ENCODE measurements around the gene CEND1. TPM values are rescaled to one million over a fixed set of nuclear protein-coding genes. Genes with fewer than 3 reads are reported as not detected.

The CEND1 gene
- polyA plus RNA-seq, 1 of the 3 experiments (the other 2 are of a cell fraction): 3.6 TPM

DNA sequence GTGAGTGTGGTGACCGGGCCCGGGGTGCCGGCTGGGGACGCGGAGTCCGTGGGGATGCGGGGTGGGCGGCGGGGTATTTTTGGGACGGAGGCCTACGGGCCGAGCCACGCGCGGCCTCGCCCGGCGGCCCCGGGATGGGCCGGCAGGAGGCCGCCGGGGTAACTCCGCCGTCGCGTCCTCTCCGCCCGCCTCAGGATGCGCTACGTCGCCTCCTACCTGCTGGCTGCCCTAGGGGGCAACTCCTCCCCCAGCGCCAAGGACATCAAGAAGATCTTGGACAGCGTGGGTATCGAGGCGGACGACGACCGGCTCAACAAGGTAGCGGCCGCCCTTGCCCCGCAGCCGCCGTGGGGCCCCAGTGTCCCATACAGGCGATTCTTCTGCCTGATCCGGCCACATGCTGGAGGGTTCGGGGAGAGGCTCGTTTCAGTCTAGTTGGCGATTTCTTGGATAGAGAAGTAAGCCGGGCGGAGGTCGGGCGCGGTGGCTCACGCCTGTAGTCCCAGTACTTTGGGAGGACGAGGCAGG lies 20.2 kb upstream of the CEND1 start:
- H3K27me3 ChIP-seq (ENCODE audit: insufficient read depth): no peaks in the 10 kb centered on the region
- H2AFZ ChIP-seq (ENCODE audit: low read depth): no peak overlapping the region
- H3K36me3 ChIP-seq (replicated peaks in 1 of 2; ENCODE audit: control insufficient read depth in 1 of 2, insufficient read depth in 2 of 2, low read length in 1 of 2): peaks cover 27 to 28% of the 10 kb centered on the region in 2 experiments
- POLR2A ChIA-PET: interaction anchor here (0.7 to 2.2 kb wide), 8 partner anchors 9 to 50 kb away, joined by 4 to 34 read pairs (median 6); partner anchors contain the start of genes CD151, CEND1, PNPLA2 and TSPAN4
- H3K79me2 ChIP-seq (ENCODE audit: insufficient read depth): peaks cover 68% of the 10 kb centered on the region
- TF ChIP-seq FOXJ3 (CRISPR knock-in tag; IDR thresholded peaks at IDR 0.05) (no peak), GATA2 (CRISPR knock-in tag; IDR thresholded peaks at IDR 0.05) (no peak), CHD2 (IDR thresholded peaks at IDR 0.05; ENCODE audit: low read length, partially characterized antibody) (no peak), FOXM1 (IDR thresholded peaks at IDR 0.05; ENCODE audit: low read depth) (no peak), SIN3A (IDR thresholded peaks at IDR 0.05; ENCODE audit: borderline replicate concordance, low read depth, low read length) (peak; percentile 2; the same call in 1 of the 2 replicates), TCF12 (IDR thresholded peaks at IDR 0.05) (no peak), SMC3 (IDR thresholded peaks at IDR 0.05; ENCODE audit: low read depth, low read length) (no peak), JUND (IDR thresholded peaks at IDR 0.05) (no peak), MEF2A (IDR thresholded peaks at IDR 0.05; ENCODE audit: borderline replicate concordance, low read depth) (no peak), YY1 (IDR thresholded peaks at IDR 0.05; ENCODE audit: low read depth) (no peak)
- TF ChIP-seq, protein P1, sequence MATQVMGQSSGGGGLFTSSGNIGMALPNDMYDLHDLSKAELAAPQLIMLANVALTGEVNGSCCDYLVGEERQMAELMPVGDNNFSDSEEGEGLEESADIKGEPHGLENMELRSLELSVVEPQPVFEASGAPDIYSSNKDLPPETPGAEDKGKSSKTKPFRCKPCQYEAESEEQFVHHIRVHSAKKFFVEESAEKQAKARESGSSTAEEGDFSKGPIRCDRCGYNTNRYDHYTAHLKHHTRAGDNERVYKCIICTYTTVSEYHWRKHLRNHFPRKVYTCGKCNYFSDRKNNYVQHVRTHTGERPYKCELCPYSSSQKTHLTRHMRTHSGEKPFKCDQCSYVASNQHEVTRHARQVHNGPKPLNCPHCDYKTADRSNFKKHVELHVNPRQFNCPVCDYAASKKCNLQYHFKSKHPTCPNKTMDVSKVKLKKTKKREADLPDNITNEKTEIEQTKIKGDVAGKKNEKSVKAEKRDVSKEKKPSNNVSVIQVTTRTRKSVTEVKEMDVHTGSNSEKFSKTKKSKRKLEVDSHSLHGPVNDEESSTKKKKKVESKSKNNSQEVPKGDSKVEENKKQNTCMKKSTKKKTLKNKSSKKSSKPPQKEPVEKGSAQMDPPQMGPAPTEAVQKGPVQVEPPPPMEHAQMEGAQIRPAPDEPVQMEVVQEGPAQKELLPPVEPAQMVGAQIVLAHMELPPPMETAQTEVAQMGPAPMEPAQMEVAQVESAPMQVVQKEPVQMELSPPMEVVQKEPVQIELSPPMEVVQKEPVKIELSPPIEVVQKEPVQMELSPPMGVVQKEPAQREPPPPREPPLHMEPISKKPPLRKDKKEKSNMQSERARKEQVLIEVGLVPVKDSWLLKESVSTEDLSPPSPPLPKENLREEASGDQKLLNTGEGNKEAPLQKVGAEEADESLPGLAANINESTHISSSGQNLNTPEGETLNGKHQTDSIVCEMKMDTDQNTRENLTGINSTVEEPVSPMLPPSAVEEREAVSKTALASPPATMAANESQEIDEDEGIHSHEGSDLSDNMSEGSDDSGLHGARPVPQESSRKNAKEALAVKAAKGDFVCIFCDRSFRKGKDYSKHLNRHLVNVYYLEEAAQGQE (IDR thresholded peaks at IDR 0.05; ENCODE audit: low read depth, low read length): peak; percentile 41; the same call in 1 of the 2 replicates
- DNase-seq: no peak
- peaks cover 8 to 19% of the 10 kb centered on the region in 2 experiments; a peak in 2 of 4 replicates for H3K4me1 ChIP-seq (ENCODE audit: control insufficient read depth in 1 of 2, insufficient read depth in 2 of 2, low read depth in 1 of 2, low read length in 1 of 2)
- no peaks in the 10 kb centered on the region for H3K9me2 ChIP-seq
- H3K4me3 ChIP-seq (ENCODE audit: low read depth in 2 of 2, low read length in 1 of 2): peak overlapping the region; percentile 81 to 97
- peaks cover 42% of the 10 kb centered on the region for H3F3A ChIP-seq (replicated peaks; ENCODE audit: insufficient read depth)
- H3K9ac ChIP-seq: peak overlapping the region; percentile 97
- H4K20me1 ChIP-seq (ENCODE audit: insufficient read depth): peaks cover 30% of the 10 kb centered on the region
- H3K4me2 ChIP-seq: peak overlapping the region; percentile 99
- CTCF ChIA-PET: interaction anchor here (0.8 to 1.0 kb wide), 2 partner anchors 18 to 82 kb away, joined by 3 to 4 read pairs; no protein-coding TSS in a partner anchor
- no peaks in the 10 kb centered on the region for H3K9me3 ChIP-seq
- WGBS (ENCODE audit: low lambda C conversion rate): 0% methylated on average over 8 of the region's 55 CpGs
- H3K27ac ChIP-seq (ENCODE audit: low read depth in 2 of 2, low read length in 1 of 2): peak overlapping the region; percentile 97 to 98

DNA sequence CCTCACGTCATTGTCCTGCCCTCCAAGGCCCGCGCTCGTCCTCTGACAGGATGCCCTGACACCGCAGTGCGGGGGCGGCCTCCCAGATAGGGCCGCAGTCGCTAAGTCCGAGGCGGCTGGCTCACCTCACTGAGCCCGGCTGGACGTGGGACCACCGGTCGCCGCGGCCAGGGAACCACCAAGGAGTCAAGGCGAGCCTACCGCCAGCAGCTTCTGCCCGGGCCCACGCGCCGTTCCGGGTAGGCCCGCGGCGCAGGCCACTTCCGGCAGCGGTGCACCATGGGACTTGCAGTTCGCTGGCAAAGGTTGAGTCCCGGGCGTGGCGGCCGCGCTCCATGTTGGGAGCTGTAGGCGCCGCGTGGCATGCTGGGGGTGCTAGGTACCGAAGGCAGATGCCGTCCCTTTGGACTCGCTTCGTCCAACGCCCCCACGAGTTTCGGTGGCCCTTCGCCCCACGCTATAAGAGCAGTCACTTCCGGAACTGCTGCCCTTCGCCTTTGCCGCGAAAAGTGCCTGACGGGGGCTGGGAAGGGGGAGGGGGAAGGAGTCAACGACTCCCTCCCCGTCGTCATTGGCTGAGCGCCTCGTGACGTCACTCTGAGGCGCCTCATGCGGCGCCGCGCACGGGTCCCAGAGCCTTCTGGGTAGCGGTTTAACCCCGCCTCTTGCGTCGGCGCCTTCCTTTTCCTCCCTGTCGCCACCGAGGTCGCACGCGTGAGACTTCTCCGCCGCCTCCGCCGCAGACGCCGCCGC lies 19.6 kb upstream of the CEND1 start, which contains the start of gene RPLP2:
Gene RPLP2 (plus strand): TSS at position 681 of the 753 bp plus-strand sequence. CDS start 268 bp downstream, outside the sequence.
- Histone ChIP-seq H3K4me1 (ENCODE audit: control insufficient read depth in 1 of 2, insufficient read depth in 2 of 2, low read depth in 1 of 2, low read length in 1 of 2) (peaks cover 11 to 23% of the 10 kb centered on the region in 2 experiments; a peak in 2 of 4 replicates), H4K20me1 (ENCODE audit: insufficient read depth) (peaks cover 30% of the 10 kb centered on the region), H3K4me2 (peak within 1 kb of the TSS; percentile 99), H3K27ac (ENCODE audit: low read depth in 2 of 2, low read length in 1 of 2) (peak within 1 kb of the TSS; percentile 97 to 98), H2AFZ (ENCODE audit: low read depth) (0 out of 2 replicates have a peak within 1 kb of the TSS, but pooled peaks have one; percentile 77), H3K4me3 (ENCODE audit: low read depth in 2 of 2, low read length in 1 of 2) (peak within 1 kb of the TSS; percentile 81 to 97), H3K9ac (peak within 1 kb of the TSS; percentile 97), H3K27me3 (ENCODE audit: insufficient read depth) (no peaks in the 10 kb centered on the region), H3F3A (replicated peaks; ENCODE audit: insufficient read depth) (peaks cover 38% of the 10 kb centered on the region), H3K9me3 (no peaks in the 10 kb centered on the region), H3K9me2 (no peaks in the 10 kb centered on the region), H3K36me3 (replicated peaks in 1 of 2; ENCODE audit: control insufficient read depth in 1 of 2, insufficient read depth in 2 of 2, low read length in 1 of 2) (peaks cover 24 to 28% of the 10 kb centered on the region in 2 experiments), H3K79me2 (ENCODE audit: insufficient read depth) (peaks cover 70% of the 10 kb centered on the region)
- POLR2A ChIA-PET: interaction anchor here (0.5 to 2.2 kb wide), 11 partner anchors 10 to 178 kb away, joined by 3 to 34 read pairs (median 6); partner anchors contain the start of genes CD151, CEND1, PNPLA2 and TSPAN4
- WGBS (ENCODE audit: low lambda C conversion rate): 1% methylated on average over 14 of the region's 81 CpGs
- peak; percentile 97 for DNase-seq
- CTCF ChIA-PET: interaction anchor here (1.0 to 1.5 kb wide), 5 partner anchors 9 to 55 kb away, joined by 3 to 4 read pairs (median 3); partner anchors contain the start of gene PNPLA2
- TF ChIP-seq TAF1 (IDR thresholded peaks at IDR 0.05; ENCODE audit: borderline replicate concordance, low read depth, low read length): peak; percentile 93
- TF ChIP-seq, protein P2, sequence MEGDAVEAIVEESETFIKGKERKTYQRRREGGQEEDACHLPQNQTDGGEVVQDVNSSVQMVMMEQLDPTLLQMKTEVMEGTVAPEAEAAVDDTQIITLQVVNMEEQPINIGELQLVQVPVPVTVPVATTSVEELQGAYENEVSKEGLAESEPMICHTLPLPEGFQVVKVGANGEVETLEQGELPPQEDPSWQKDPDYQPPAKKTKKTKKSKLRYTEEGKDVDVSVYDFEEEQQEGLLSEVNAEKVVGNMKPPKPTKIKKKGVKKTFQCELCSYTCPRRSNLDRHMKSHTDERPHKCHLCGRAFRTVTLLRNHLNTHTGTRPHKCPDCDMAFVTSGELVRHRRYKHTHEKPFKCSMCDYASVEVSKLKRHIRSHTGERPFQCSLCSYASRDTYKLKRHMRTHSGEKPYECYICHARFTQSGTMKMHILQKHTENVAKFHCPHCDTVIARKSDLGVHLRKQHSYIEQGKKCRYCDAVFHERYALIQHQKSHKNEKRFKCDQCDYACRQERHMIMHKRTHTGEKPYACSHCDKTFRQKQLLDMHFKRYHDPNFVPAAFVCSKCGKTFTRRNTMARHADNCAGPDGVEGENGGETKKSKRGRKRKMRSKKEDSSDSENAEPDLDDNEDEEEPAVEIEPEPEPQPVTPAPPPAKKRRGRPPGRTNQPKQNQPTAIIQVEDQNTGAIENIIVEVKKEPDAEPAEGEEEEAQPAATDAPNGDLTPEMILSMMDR (IDR thresholded peaks at IDR 0.05): no peak
- peak; percentile 71; the same call in 1 of the 2 replicates for TF ChIP-seq YY1 (IDR thresholded peaks at IDR 0.05; ENCODE audit: low read depth)
- TF ChIP-seq NRF1 (IDR thresholded peaks at IDR 0.05; ENCODE audit: low read depth, low read length): peak; percentile 38; the same call in 1 of the 2 replicates
- TF ChIP-seq, protein P3, sequence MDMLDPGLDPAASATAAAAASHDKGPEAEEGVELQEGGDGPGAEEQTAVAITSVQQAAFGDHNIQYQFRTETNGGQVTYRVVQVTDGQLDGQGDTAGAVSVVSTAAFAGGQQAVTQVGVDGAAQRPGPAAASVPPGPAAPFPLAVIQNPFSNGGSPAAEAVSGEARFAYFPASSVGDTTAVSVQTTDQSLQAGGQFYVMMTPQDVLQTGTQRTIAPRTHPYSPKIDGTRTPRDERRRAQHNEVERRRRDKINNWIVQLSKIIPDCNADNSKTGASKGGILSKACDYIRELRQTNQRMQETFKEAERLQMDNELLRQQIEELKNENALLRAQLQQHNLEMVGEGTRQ (IDR thresholded peaks at IDR 0.05; ENCODE audit: borderline replicate concordance, low read depth, low read length): no peak
- TF ChIP-seq GABPA (IDR thresholded peaks at IDR 0.05; ENCODE audit: low read depth): peak; percentile 90
- no peak for TF ChIP-seq GATA2 (CRISPR knock-in tag; IDR thresholded peaks at IDR 0.05)
- peak; percentile 71; the same call in 1 of the 2 replicates for TF ChIP-seq SIN3A (IDR thresholded peaks at IDR 0.05; ENCODE audit: borderline replicate concordance, low read depth, low read length)
- TF ChIP-seq MXI1 (IDR thresholded peaks at IDR 0.05; ENCODE audit: low read depth, low read length): peak; percentile 85
- TF ChIP-seq ELF1 (IDR thresholded peaks at IDR 0.05): peak; percentile 96
- TF ChIP-seq, protein P4, sequence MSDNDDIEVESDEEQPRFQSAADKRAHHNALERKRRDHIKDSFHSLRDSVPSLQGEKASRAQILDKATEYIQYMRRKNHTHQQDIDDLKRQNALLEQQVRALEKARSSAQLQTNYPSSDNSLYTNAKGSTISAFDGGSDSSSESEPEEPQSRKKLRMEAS (IDR thresholded peaks at IDR 0.05; ENCODE audit: low read depth): peak; percentile 92
